NCI-H2081 (cell line): ENCODE results near the gene RPS6KA2.

Experiments
- DNase-seq, 2 experiments: peaks; one replicate each; lab custom pipeline; 2025; lab: John Stamatoyannopoulos, UW

RPS6KA2 gene

GRCh38 chr6:166443166-166443565 is 183.9 kb downstream of the RPS6KA2 start:
- no peak for DNase-seq

- DNase-seq, result no peak
Observed at GRCh38 chr6:166442131-166442685, 184.8 kb downstream of the RPS6KA2 start.

GRCh38 chr6:166441325-166442078 is 185.5 kb downstream of the RPS6KA2 start:
- no peak for DNase-seq

- no peak for DNase-seq
Observed at GRCh38 chr6:166440729-166441128, 186.3 kb downstream of the RPS6KA2 start.

- DNase-seq, result no peak
Observed at GRCh38 chr6:166440106-166440505, 186.9 kb downstream of the RPS6KA2 start.

- no peak for DNase-seq
Observed at GRCh38 chr6:166439366-166440091, 187.5 kb downstream of the RPS6KA2 start.

- DNase-seq, result no peak
Observed at GRCh38 chr6:166438211-166438861, 188.7 kb downstream of the RPS6KA2 start.

GRCh38 chr6:166437661-166438060 is 189.4 kb downstream of the RPS6KA2 start:
- DNase-seq, result no peak

GRCh38 chr6:166436195-166437139 is 190.6 kb downstream of the RPS6KA2 start:
- no peak for DNase-seq

- DNase-seq, result no peak
Observed at GRCh38 chr6:166435574-166435973, 191.5 kb downstream of the RPS6KA2 start.

- no peak for DNase-seq
Observed at GRCh38 chr6:166434336-166434735, 192.7 kb downstream of the RPS6KA2 start.

- no peak for DNase-seq
Observed at GRCh38 chr6:166433096-166433495, 194.0 kb downstream of the RPS6KA2 start.

- DNase-seq, result no peak
Observed at GRCh38 chr6:166430269-166430668, 196.8 kb downstream of the RPS6KA2 start.

- no peak for DNase-seq
Observed at GRCh38 chr6:166424431-166424830, 202.6 kb downstream of the RPS6KA2 start.

GRCh38 chr6:166423781-166424180 is 203.3 kb downstream of the RPS6KA2 start:
- no peak for DNase-seq

GRCh38 chr6:166423051-166423745 is 203.9 kb downstream of the RPS6KA2 start:
- DNase-seq, result no peak

GRCh38 chr6:166422201-166422940 is 204.7 kb downstream of the RPS6KA2 start:
- DNase-seq, result no peak

GRCh38 chr6:166420351-166420750 is 206.7 kb downstream of the RPS6KA2 start:
- no peak for DNase-seq

- no peak for DNase-seq
Observed at GRCh38 chr6:166419717-166420116, 207.3 kb downstream of the RPS6KA2 start.

- DNase-seq, result no peak
Observed at GRCh38 chr6:166419286-166419685, 207.8 kb downstream of the RPS6KA2 start.
